Thyroid gland (tissue), 4 donors: ENCODE measurements around the gene SLC6A1. TPM values are rescaled to one million over a fixed set of nuclear protein-coding genes. Genes with fewer than 3 reads are reported as not detected.

Experiments used
- DNase-seq, 2 donors: peaks; one replicate each; pipeline ENCODE4 v3.0.0-alpha.2; 2019
- H3K27ac ChIP-seq, 3 donors: fragments of 200-600 bp; sonication (generic); 1 replicate in 2 of 3; 2 replicates in 1 of 3; pipeline ENCODE4 v1.5.1; 2016 to 2019; ENCODE audit warnings: mild to moderate bottlenecking in 1 of 3, moderate library complexity in 1 of 3
- H3K27me3 ChIP-seq: fragments of 200-600 bp; sonication (generic); one replicate; pipeline ENCODE4 v1.5.1; 2019
- H3K36me3 ChIP-seq, 2 donors: fragments of 200-600 bp; sonication (generic); one replicate each; pipeline ENCODE4 v1.5.1; 2016 to 2019
- H3K4me1 ChIP-seq, 2 donors: fragments of 200-600 bp; sonication (generic); one replicate each; pipeline ENCODE4 v1.5.1; 2017 to 2019
- H3K4me3 ChIP-seq, 3 donors: fragments of 200-600 bp; sonication (generic); replicated peaks in 1 of 3; 1 replicate in 2 of 3; 2 replicates in 1 of 3; pipeline ENCODE4 v1.5.1; 2016; ENCODE audit warnings: mild to moderate bottlenecking in 1 of 3
- H3K9me3 ChIP-seq: fragments of 200-600 bp; sonication (generic); one replicate; pipeline ENCODE4 v1.5.1; 2017
- POLR2A ChIP-seq, 2 donors: fragments of 450-650 bp; IDR thresholded peaks; one replicate each; pipeline ENCODE4 v1.6.1; 2017; ENCODE audit warnings: antibody characterized with exemption in 2 of 2, mild to moderate bottlenecking in 2 of 2, moderate library complexity in 1 of 2
- WGBS, 2 donors: methylation state at CpG; one replicate each; pipeline ENCODE4 v1.1.5; 2017; 5-methylcytosine and 5-hydroxymethylcytosine counted together
- intact Hi-C: fragments of 100-400 bp; cut with DNase I; formaldehyde crosslinking; loops from one replicate; pipeline ENCODE4 v1.15.1; 2023
- total RNA-seq, 4 donors: library from RNA; depleted of rRNA; stranded (reverse); fragments of >200 nt; gene quantifications; one replicate each; pipeline ENCODE4 v1.2.3, GENCODE V29; 2016
- TF ChIP-seq, protein P1 (sequence below), 6 experiments: fragments of 200-600 bp in 3 of 6; fragments of 450-650 bp in 3 of 6; sonication (generic) in 3 of 6; IDR thresholded peaks; one replicate each; pipeline ENCODE4 v1.5.1; 2016 to 2019; ENCODE audit warnings: antibody characterized with exemption in 6 of 6, mild to moderate bottlenecking in 2 of 6, inconsistent platforms in 1 of 6, moderate library complexity in 1 of 6

The SLC6A1 gene
- total RNA-seq, 4 donors from 2014 or later = 0.27 to 1.3 TPM; not detected in 2

DNA sequence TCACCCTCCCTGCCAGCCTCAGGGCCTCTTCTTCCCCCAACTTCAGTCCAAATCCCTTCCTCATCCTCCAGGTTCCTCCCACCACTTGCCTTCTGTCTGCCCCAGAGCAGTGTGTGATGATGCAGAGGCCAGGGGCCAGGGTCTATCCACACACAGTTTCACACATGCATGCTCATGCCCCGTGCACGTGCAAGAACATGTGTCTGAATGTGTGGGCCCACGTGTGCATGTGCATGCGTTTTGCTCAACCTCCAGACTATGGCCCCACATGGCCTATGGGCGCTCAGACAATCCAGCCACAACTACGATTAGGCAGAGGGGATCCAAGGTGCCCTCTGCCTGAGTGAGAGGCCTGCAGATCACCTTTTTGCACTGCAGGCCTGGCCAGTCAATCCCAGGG, 32.3 kb upstream of the SLC6A1 start:
- TF ChIP-seq, protein P1, sequence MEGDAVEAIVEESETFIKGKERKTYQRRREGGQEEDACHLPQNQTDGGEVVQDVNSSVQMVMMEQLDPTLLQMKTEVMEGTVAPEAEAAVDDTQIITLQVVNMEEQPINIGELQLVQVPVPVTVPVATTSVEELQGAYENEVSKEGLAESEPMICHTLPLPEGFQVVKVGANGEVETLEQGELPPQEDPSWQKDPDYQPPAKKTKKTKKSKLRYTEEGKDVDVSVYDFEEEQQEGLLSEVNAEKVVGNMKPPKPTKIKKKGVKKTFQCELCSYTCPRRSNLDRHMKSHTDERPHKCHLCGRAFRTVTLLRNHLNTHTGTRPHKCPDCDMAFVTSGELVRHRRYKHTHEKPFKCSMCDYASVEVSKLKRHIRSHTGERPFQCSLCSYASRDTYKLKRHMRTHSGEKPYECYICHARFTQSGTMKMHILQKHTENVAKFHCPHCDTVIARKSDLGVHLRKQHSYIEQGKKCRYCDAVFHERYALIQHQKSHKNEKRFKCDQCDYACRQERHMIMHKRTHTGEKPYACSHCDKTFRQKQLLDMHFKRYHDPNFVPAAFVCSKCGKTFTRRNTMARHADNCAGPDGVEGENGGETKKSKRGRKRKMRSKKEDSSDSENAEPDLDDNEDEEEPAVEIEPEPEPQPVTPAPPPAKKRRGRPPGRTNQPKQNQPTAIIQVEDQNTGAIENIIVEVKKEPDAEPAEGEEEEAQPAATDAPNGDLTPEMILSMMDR (IDR thresholded peaks at IDR 0.05) = no peak
- no peak for TF ChIP-seq POLR2A (IDR thresholded peaks at IDR 0.05)
- 88 to 94% methylated on average over 5 to 6 of the region's 6 CpGs for WGBS, 2 donors
- Histone ChIP-seq H3K4me3 (no peak overlapping the region), H3K27ac (no peak overlapping the region), H3K36me3 (no peaks in the 10 kb centered on the region), H3K9me3 (no peaks in the 10 kb centered on the region), H3K27me3 (no peaks in the 10 kb centered on the region), H3K4me1 (peaks cover 13 to 28% of the 10 kb centered on the region in 2 donors)
- intact Hi-C loops = no loop called here
- DNase-seq = no peak

DNA sequence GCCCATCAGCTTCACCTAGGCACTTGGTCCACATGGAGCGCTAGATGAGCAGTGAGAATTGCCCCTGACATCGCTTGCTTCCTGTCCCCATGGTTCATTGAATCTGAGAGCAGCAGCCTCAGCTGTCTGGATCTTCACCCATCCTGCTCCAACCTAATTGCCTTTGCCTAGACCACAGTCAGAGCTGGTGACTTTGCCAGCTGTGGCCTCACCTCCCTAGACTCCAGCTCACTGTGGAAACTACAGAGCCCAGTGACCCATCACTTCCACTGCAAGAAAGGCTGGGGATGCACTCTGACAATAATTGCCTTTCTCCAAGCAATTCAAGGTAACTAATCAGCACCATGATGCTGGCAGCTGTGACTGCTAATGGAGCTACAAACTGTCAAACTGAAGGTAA, 30.6 kb upstream of the SLC6A1 start:
- no peak for TF ChIP-seq POLR2A (IDR thresholded peaks at IDR 0.05)
- TF ChIP-seq, protein P1 (IDR thresholded peaks at IDR 0.05) = no peak
- no peak overlapping the region for H3K27ac ChIP-seq
- no peaks in the 10 kb centered on the region for H3K27me3 ChIP-seq

DNA sequence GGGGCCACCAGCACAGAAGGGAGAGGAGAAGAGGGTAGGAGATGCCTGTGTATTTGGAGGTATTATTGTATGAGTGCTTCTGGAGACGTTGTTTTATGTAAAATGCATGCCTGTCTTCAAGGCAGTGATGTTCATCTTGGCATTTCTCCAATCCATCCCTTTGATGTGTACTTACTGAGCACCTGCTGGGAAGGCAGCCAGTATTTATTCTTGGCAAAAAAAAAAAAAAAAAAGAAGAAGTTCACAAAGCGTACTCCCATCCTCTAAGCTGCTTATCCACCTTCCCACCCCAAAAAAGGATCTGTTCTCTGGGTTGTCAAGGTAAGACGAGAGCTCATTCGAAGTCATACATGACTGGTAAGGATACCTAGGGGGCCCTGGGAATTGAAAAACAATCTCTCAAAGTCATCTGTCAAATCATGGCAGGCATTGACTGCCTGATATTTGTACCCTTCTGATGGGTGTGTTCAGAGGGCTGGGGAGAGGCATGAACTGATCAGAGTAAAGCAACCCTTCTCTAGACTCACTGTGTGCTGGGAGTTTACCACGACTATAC, 30.0 kb upstream of the SLC6A1 start:
- Histone ChIP-seq H3K9me3 (no peaks in the 10 kb centered on the region), H3K36me3 (no peaks in the 10 kb centered on the region), H3K27ac (no peak overlapping the region), H3K4me3 (no peak overlapping the region), H3K27me3 (no peaks in the 10 kb centered on the region), H3K4me1 (peaks cover 13 to 15% of the 10 kb centered on the region in 2 donors)
- TF ChIP-seq POLR2A (IDR thresholded peaks at IDR 0.05) = no peak
- TF ChIP-seq, protein P1 (IDR thresholded peaks at IDR 0.05) = no peak
- 28% methylated on average over 5 of the region's 5 CpGs for WGBS, 2 donors
- DNase-seq = peak in 1 of 2 donors; percentile 22
- intact Hi-C loops = no loop called here

More for the DNA sequence above, 30.6 kb upstream of the SLC6A1 start:
- Histone ChIP-seq H3K4me3 (no peak overlapping the region), H3K9me3 (no peaks in the 10 kb centered on the region), H3K4me1 (peaks cover 13 to 21% of the 10 kb centered on the region in 2 donors), H3K36me3 (no peaks in the 10 kb centered on the region)
- intact Hi-C loops = no loop called here
- 60 to 88% methylated on average over 2 of the region's 2 CpGs for WGBS, 2 donors
- DNase-seq = no peak

DNA sequence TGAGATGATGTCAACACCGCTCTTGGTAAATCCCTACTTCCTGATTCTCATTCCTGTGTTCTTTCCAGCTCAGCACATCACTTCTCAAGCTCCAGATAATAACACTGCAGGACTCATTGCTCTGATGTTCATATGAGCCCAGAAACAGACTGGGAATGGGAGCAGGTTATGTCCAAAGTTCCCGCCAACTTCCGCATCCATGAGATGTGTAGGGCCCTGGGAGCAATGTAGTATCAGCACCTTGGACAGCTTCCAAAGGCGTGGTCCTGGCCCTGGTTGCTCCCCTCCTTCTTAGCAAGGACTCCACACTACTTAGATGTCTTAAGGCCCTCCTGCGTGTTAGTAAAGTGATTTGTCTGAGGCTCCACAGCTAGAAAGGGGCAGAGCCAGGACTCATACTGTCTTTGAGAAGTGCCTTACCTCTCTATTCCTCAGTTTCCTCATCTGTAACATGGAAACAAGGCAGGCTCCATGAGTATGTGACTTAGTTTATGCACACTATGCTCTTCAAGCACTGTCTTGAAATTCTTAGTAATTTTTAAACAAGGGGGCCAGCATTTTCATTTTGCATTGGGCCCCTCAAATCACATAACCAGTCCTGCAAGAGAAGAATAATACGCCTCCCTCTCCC, 27.9 kb upstream of the SLC6A1 start:
- no peak for TF ChIP-seq POLR2A (IDR thresholded peaks at IDR 0.05)
- TF ChIP-seq, protein P1 (IDR thresholded peaks at IDR 0.05) = no peak
- no peaks in the 10 kb centered on the region for H3K36me3 ChIP-seq
- WGBS, 2 donors = 51 to 65% methylated on average over 6 of the region's 6 CpGs
- H3K4me3 ChIP-seq = no peak overlapping the region
- no peaks in the 10 kb centered on the region for H3K27me3 ChIP-seq
- H3K4me1 ChIP-seq = no peaks in the 10 kb centered on the region
- no peaks in the 10 kb centered on the region for H3K9me3 ChIP-seq
- H3K27ac ChIP-seq = no peak overlapping the region
- DNase-seq = no peak
- intact Hi-C loops = no loop called here

DNA sequence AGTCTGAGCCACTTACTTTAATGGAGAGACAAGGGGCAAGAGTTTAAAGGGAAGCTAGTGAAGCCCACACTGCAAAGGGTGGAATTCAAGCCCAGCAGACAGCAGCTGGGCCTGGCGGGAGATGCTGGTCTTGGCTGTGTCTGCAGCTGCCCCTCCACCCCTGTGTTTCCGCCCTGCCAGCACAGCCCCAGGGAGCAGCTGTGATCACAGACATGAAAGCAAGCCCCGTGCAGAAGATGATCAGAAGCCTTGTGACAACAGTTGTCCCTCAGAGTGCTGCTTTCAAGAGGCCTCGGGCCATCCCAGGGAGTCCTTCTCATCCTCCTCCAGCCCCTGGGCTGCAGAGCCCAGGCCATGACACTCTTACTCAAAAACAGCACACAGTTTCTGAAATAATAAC, 24.1 kb upstream of the SLC6A1 start:
- TF ChIP-seq POLR2A (IDR thresholded peaks at IDR 0.05) = no peak
- TF ChIP-seq, protein P1 (IDR thresholded peaks at IDR 0.05) = no peak
- no peaks in the 10 kb centered on the region for H3K9me3 ChIP-seq
- intact Hi-C loops = no loop called here
- H3K27ac ChIP-seq = no peak overlapping the region
- DNase-seq = no peak
- 27 to 59% methylated on average over 3 to 4 of the region's 4 CpGs for WGBS, 2 donors
- peaks cover 3% of the 10 kb centered on the region for H3K27me3 ChIP-seq
- no peaks in the 10 kb centered on the region for H3K36me3 ChIP-seq
- H3K4me1 ChIP-seq = no peaks in the 10 kb centered on the region
- H3K4me3 ChIP-seq = no peak overlapping the region
